Measurements from ENCODE around the gene NOP14.

Gene NOP14

DNA sequence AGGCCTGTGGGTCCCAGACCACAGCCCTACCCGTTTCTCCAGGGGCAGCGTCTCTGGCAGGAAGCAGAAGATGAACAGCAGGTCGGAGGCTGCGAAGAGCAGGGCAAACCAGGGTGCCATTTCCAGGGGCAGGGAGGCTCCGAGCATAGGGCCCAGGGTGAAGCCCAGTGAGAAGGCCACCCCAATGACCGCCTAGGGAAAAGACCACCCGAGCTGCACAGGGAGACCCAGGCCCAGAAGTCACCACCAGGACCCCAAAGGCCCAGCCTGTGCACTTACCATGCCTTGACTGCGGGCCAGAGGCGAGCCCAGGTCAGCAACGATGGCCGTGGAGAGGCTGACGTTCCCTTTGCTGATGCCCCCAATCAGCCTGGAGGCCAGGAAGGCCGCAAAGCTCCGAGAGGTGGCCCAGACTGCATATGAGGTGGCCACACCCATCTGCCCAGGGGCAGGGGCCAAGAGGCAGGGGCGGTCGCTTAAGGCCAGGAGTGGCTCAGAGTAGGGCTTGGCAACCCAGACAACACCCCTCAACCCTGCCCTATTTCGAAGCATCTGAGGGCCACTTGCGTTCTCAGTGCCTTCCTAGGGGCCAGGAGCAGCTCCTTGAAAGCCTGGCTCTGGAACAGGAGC lies 30.8 kb downstream of the NOP14 start:
- DNase-seq (ENCODE audit: insufficient read length) (no peak), FAIRE-seq (peak; percentile 38)
- TF ChIP-seq POLR2A (IDR thresholded peaks at IDR 0.05; ENCODE audit: low read depth, low read length), result no peak
- TF ChIP-seq POLR2AphosphoS5 (IDR thresholded peaks at IDR 0.05; ENCODE audit: low read depth, low read length), result no peak
- TF ChIP-seq TAF1 (IDR thresholded peaks at IDR 0.05; ENCODE audit: borderline replicate concordance, low read depth, low read length), result no peak

DNA sequence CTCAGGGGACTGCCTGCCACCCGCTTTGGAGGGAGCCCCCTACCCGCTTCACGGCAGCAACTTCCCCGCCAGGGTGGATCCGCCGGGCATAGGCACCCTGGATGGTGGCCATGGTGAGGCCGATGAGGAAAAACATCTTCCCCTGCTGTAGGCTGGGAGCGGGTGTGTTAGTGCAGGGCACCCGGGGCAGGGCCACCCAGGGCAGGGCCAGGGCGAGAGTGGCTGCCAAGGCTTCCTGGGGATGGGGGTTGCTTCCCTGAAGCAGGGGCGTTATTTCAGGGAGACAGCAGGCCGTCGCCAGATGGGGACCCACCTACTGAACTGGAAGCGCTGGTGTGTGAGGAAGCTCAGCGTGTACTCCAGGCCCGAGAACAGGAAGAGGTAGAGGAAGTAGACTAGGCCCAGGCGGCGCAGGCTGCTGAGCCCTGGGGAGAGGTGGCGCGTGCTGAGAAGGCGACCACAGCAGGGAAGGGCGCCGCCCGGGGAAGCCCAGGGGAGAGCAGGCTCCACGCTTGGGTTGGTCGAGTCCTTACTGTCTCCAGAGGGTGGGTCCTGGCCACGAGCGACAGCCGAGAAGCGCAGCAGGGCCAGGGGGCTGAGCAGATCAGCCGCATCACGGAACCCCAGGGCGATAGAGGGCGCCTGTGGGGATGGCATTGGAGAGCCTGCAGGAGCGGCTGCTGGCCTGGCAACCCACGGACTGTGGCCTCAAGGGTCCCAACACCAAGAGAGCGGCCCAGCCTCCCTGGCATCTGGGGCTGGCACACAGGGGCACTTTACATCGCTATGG lies 31.5 kb downstream of the NOP14 start:
- FAIRE-seq (peak; percentile 94), DNase-seq (ENCODE audit: insufficient read length) (peak; percentile 68)
- TF ChIP-seq POLR2AphosphoS5 (IDR thresholded peaks at IDR 0.05; ENCODE audit: low read depth, low read length) (peak; percentile 23; the same call in 1 of the 2 replicates), TAF1 (IDR thresholded peaks at IDR 0.05; ENCODE audit: borderline replicate concordance, low read depth, low read length) (peak; percentile 14; the same call in 1 of the 2 replicates), POLR2A (IDR thresholded peaks at IDR 0.05; ENCODE audit: low read depth, low read length) (peak; percentile 16; the same call in 1 of the 2 replicates)

- FAIRE-seq (no peak), DNase-seq (ENCODE audit: insufficient read length) (no peak)
- TF ChIP-seq POLR2A (IDR thresholded peaks at IDR 0.05; ENCODE audit: low read depth, low read length), result no peak; the same call in 1 of the 2 replicates
- TF ChIP-seq TAF1 (IDR thresholded peaks at IDR 0.05; ENCODE audit: borderline replicate concordance, low read depth, low read length), result no peak
- no peak for TF ChIP-seq POLR2AphosphoS5 (IDR thresholded peaks at IDR 0.05; ENCODE audit: low read depth, low read length)
Observed at GRCh38 chr4:2930758-2931511, 32.3 kb downstream of the NOP14 start.

GRCh38 chr4:2930135-2930757 lies 33.0 kb downstream of the NOP14 start:
- FAIRE-seq (no peak), DNase-seq (ENCODE audit: insufficient read length) (no peak)
- TF ChIP-seq TAF1 (IDR thresholded peaks at IDR 0.05; ENCODE audit: borderline replicate concordance, low read depth, low read length), result no peak
- no peak for TF ChIP-seq POLR2A (IDR thresholded peaks at IDR 0.05; ENCODE audit: low read depth, low read length)
- TF ChIP-seq POLR2AphosphoS5 (IDR thresholded peaks at IDR 0.05; ENCODE audit: low read depth, low read length), result no peak; the same call in 1 of the 2 replicates

GRCh38 chr4:2929469-2929868 lies 33.7 kb downstream of the NOP14 start:
- DNase-seq (ENCODE audit: insufficient read length) (no peak), FAIRE-seq (no peak)
- TF ChIP-seq POLR2AphosphoS5 (IDR thresholded peaks at IDR 0.05; ENCODE audit: low read depth, low read length), result peak; percentile 66; the same call in 1 of the 2 replicates
- no peak for TF ChIP-seq TAF1 (IDR thresholded peaks at IDR 0.05; ENCODE audit: borderline replicate concordance, low read depth, low read length)
- TF ChIP-seq POLR2A (IDR thresholded peaks at IDR 0.05; ENCODE audit: low read depth, low read length), result peak; percentile 43; the same call in 1 of the 2 replicates

GRCh38 chr4:2928242-2929176 lies 34.7 kb downstream of the NOP14 start:
- FAIRE-seq, result no peak
- no peak for DNase-seq (ENCODE audit: insufficient read length)
- TF ChIP-seq POLR2A (IDR thresholded peaks at IDR 0.05; ENCODE audit: low read depth, low read length) (no peak), POLR2AphosphoS5 (IDR thresholded peaks at IDR 0.05; ENCODE audit: low read depth, low read length) (peak; percentile 65)

- DNase-seq (ENCODE audit: insufficient read length) (no peak), FAIRE-seq (no peak)
- TF ChIP-seq POLR2A (IDR thresholded peaks at IDR 0.05; ENCODE audit: low read depth, low read length) (no peak), POLR2AphosphoS5 (IDR thresholded peaks at IDR 0.05; ENCODE audit: low read depth, low read length) (no peak), TAF1 (IDR thresholded peaks at IDR 0.05; ENCODE audit: borderline replicate concordance, low read depth, low read length) (no peak)
Observed at GRCh38 chr4:2927696-2928075, 35.5 kb downstream of the NOP14 start.

DNA sequence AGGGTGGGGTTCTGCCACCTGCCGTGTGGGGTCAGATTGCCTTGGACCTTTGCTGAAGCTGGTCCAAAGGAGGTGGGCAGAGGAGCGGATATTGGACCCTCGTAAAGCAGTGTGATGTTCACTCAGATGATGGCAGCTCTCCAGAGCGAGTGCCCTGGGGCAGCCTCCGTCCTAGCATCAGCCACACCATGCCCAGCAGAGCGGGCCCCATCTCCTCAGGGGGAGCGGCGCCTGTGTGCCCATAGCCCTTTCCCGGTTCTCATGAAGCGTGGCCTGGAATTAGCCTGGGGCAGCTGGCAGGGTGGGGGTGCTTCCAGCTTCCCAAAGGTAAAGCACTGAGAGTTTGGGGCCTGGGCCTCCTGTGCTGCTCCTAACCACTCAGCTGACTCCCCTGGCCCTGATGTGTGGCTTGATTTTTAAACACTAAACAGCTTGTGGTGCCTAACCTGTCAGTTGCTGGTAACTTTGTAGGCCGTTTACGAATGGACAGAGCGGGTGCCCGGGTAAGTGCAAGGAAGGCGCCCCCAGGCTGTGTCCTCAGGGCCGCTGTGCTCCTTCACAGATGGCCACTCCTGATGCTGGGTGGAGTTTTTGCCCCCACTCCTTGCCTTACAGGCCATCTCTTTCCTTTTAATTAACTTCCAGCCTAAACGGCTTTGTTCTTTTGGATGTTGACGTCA lies 36.0 kb downstream of the NOP14 start:
- TF ChIP-seq POLR2A (IDR thresholded peaks at IDR 0.05; ENCODE audit: low read depth, low read length) (no peak), TAF1 (IDR thresholded peaks at IDR 0.05; ENCODE audit: borderline replicate concordance, low read depth, low read length) (no peak), POLR2AphosphoS5 (IDR thresholded peaks at IDR 0.05; ENCODE audit: low read depth, low read length) (no peak)
- FAIRE-seq (no peak), DNase-seq (ENCODE audit: insufficient read length) (no peak)

DNA sequence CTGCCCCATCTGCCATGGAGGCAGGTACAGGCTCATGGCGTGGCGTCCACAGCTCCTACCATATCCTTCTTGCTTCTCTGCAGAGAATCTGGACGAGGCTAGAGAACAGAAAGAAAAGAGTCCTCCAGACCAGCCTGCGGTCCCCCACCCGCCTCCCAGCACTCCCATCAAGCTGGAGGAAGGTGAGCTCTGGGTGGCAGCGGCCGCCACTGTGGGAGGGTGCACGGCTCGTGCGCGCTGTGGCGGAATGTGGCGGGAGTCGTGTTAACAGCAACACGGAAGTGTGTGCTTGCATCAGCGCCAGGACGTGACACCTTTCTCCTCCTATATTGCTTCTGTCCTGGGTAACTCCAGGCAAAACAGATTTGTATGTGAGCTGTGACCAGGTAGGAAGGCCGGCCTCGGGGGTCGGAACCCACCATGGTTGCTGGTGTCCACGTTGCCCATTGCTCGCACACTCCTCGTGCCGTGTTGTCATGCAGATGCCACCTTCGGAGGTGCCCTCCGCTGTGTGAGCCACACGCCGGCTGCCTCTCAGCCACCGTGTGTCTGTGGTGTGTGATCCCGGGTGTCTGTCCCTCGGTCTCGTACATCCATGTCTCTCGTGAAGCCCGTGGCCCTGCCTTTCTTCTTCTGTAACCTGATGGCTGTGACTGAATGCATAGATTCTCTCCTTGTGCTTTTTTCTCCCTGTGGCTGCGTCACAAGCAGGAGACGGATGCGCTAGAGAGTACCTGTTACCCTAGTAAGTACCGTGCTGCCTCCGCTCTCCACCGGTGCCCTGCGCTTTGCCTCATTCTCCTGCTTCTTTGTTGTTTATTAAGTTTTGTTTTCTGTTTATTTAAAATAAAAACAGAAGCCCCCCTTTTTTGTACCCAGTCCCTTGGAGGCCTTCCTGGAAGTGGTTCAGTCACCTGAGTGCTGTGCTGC lies 37.0 kb downstream of the NOP14 start:
- DNase-seq (ENCODE audit: insufficient read length) (no peak), FAIRE-seq (no peak)
- TF ChIP-seq TAF1 (IDR thresholded peaks at IDR 0.05; ENCODE audit: borderline replicate concordance, low read depth, low read length) (no peak), POLR2A (IDR thresholded peaks at IDR 0.05; ENCODE audit: low read depth, low read length) (no peak), POLR2AphosphoS5 (IDR thresholded peaks at IDR 0.05; ENCODE audit: low read depth, low read length) (no peak)

Data from GM12892 (cell line).